Uterus (tissue), 4 donors: ENCODE results near the gene ZNF441. TPM values are rescaled to one million over a fixed set of nuclear protein-coding genes. Genes with fewer than 3 reads are reported as not detected.

ENCODE experiments used
- DNase-seq, 2 donors: peaks; one replicate each; pipeline ENCODE4 v3.0.0-alpha.2; 2019 to 2020
- H3K27ac ChIP-seq, 2 donors: fragments of 200-600 bp; sonication (generic); 1 replicate in 1 of 2; 2 replicates in 1 of 2; pipeline ENCODE4 v1.5.1; 2016 to 2018
- H3K27me3 ChIP-seq, 2 donors: fragments of 200-600 bp; sonication (generic); one replicate each; pipeline ENCODE4 v1.5.1; 2018 to 2019; ENCODE audit warnings: control low read depth in 1 of 2
- H3K36me3 ChIP-seq, 2 donors: fragments of 200-600 bp; sonication (generic); one replicate each; pipeline ENCODE4 v1.5.1; 2019; ENCODE audit warnings: control low read depth in 1 of 2
- H3K4me1 ChIP-seq, 2 donors: fragments of 200-600 bp; sonication (generic); one replicate each; pipeline ENCODE4 v1.5.1; 2018 to 2019; ENCODE audit warnings: control low read depth in 1 of 2
- H3K4me3 ChIP-seq, 2 donors: fragments of 200-600 bp; sonication (generic); 1 replicate in 1 of 2; 2 replicates in 1 of 2; pipeline ENCODE4 v1.5.1; 2018 to 2019; ENCODE audit warnings: mild to moderate bottlenecking in 1 of 2
- H3K9me3 ChIP-seq, 2 donors: fragments of 200-600 bp; sonication (generic); one replicate each; pipeline ENCODE4 v1.5.1; 2019; ENCODE audit warnings: control low read depth in 1 of 2
- CTCF ChIP-seq, 4 experiments: fragments of 200-600 bp in 2 of 4; fragments of 450-650 bp in 2 of 4; sonication (generic) in 2 of 4; IDR thresholded peaks; one replicate each; pipeline ENCODE4 v1.5.1; 2016 to 2019; ENCODE audit warnings: antibody characterized with exemption in 4 of 4, mild to moderate bottlenecking in 2 of 4, moderate library complexity in 1 of 4
- POLR2A ChIP-seq, 2 donors: fragments of 450-650 bp; IDR thresholded peaks; one replicate each; pipeline ENCODE4 v1.6.1; 2016; ENCODE audit warnings: antibody characterized with exemption in 2 of 2, mild to moderate bottlenecking in 1 of 2, moderate library complexity in 1 of 2
- intact Hi-C: fragments of 100-400 bp; cut with DNase I; formaldehyde crosslinking; loops from one replicate; pipeline ENCODE4 v1.15.1; 2023; ENCODE audit warnings: low total_unique reads
- total RNA-seq, 4 donors: library from RNA; depleted of rRNA in 3 of 4; stranded (reverse); fragments of >200 nt in 3 of 4; gene quantifications; one replicate each; pipeline versions ENCODE4 v1.1.0 to v1.2.4, GENCODE V29; 2014 to 2023
- donor health status: DM: yes; HTN: yes; CAD: no.

The ZNF441 gene
- total RNA-seq, 4 donors from 2014 or later = 8.5 to 25.6 (median 19.8) TPM

- Histone ChIP-seq H3K9me3 (peaks cover 0 to 41% of the 10 kb centered on the region in 2 donors), H3K36me3 (no peaks in the 10 kb centered on the region), H3K27ac (no peak overlapping the region), H3K4me1 (no peaks in the 10 kb centered on the region), H3K27me3 (no peaks in the 10 kb centered on the region), H3K4me3 (no peak overlapping the region)
- no peak for TF ChIP-seq POLR2A (IDR thresholded peaks at IDR 0.05)
- TF ChIP-seq CTCF (IDR thresholded peaks at IDR 0.05) = no peak
- DNase-seq = no peak
- intact Hi-C loops = no loop called here
Observed at GRCh38 chr19:11832253-11832912, 65.6 kb downstream of the ZNF441 start.

GRCh38 chr19:11833541-11833940 is 66.7 kb downstream of the ZNF441 start:
- Histone ChIP-seq H3K36me3 (no peaks in the 10 kb centered on the region), H3K9me3 (peaks cover 0 to 41% of the 10 kb centered on the region in 2 donors), H3K27ac (no peak overlapping the region)

More at GRCh38 chr19:11833541-11833940, 66.7 kb downstream of the ZNF441 start:
- no peak for TF ChIP-seq CTCF (IDR thresholded peaks at IDR 0.05)
- no peak for TF ChIP-seq POLR2A (IDR thresholded peaks at IDR 0.05)
- H3K4me3 ChIP-seq = no peak overlapping the region
- intact Hi-C loops = no loop called here
- DNase-seq = no peak
- H3K27me3 ChIP-seq = no peaks in the 10 kb centered on the region
- H3K4me1 ChIP-seq = no peaks in the 10 kb centered on the region

Other genes starting within 250 kb of the ZNF441 start
- 100 to 1,000 TPM in 1 of 4 donors, 10 to 100 TPM in 3; 44.6 to 138 (median 58.2) TPM for gene ECSIT, start 237.9 kb upstream of the ZNF441 start, total RNA-seq
- 1,000 to 10,000 TPM in 1 of 4 donors, 100 to 1,000 TPM in 3; 267 to 1,727 (median 599) TPM for gene CNN1, start 228.1 kb upstream of the ZNF441 start, total RNA-seq
- gene ELOF1, start 207.8 kb upstream of the ZNF441 start, total RNA-seq = 10 to 100 TPM; 19.7 to 89.4 (median 38.9) TPM
- 1 to 10 TPM; 2.5 to 7.7 (median 5.8) TPM for gene ACP5, start 189.4 kb upstream of the ZNF441 start, total RNA-seq
- gene ZNF627, start 169.5 kb upstream of the ZNF441 start, total RNA-seq = 10 to 100 TPM; 20.6 to 70.6 (median 36.0) TPM
- gene ZNF823, start 28.1 kb upstream of the ZNF441 start, total RNA-seq = 10 to 100 TPM in 3 of 4 donors, 1 to 10 TPM in 1; 3.2 to 24.1 (median 20.0) TPM
- gene ZNF491, start 31.5 kb downstream of the ZNF441 start, total RNA-seq = 10 to 100 TPM in 1 of 4 donors, 1 to 10 TPM in 2, under 1 TPM in 1; 0.59 to 10.9 (median 4.2) TPM
- gene ZNF440, start 47.3 kb downstream of the ZNF441 start, total RNA-seq = 100 to 1,000 TPM in 1 of 4 donors, 10 to 100 TPM in 3; 18.5 to 139 (median 23.0) TPM
- gene ZNF439, start 81.7 kb downstream of the ZNF441 start, total RNA-seq = 10 to 100 TPM in 2 of 4 donors, 1 to 10 TPM in 2; 5.4 to 19.8 (median 11.0) TPM
- gene ZNF69, start 120.8 kb downstream of the ZNF441 start, total RNA-seq = 10 to 100 TPM in 2 of 4 donors, 1 to 10 TPM in 2; 1.2 to 16.1 (median 10.7) TPM
- 10 to 100 TPM in 3 of 4 donors, 1 to 10 TPM in 1; 9.7 to 21.2 (median 17.7) TPM for gene ZNF700, start 158.1 kb downstream of the ZNF441 start, total RNA-seq
- 1 to 10 TPM in 3 of 4 donors, under 1 TPM in 1; 0.88 to 6.0 (median 1.7) TPM for gene ZNF763, start 198.0 kb downstream of the ZNF441 start, total RNA-seq